H9 (cell line): ENCODE results near the gene LRRC36. TPM values are rescaled to one million over a fixed set of nuclear protein-coding genes. Genes with fewer than 3 reads are reported as not detected.

Source experiments
- DNase-seq: peaks from one replicate; pipeline ENCODE4 v3.0.0-alpha.2; 2017
- H2AFZ ChIP-seq: one replicate; pipeline ENCODE4 v1.6.1; 2013; ENCODE audit warnings: mild to moderate bottlenecking, low read length, control low read depth, moderate library complexity
- H2AK5ac ChIP-seq: 2 replicates; pipeline ENCODE4 v1.6.1; 2013; ENCODE audit warnings: low read length, control low read depth, mixed read lengths; ENCODE audit not compliant: insufficient read length
- H2BK120ac ChIP-seq: one replicate; pipeline ENCODE4 v1.6.1; 2013; ENCODE audit warnings: low read depth, mild to moderate bottlenecking, low read length, control low read depth, inconsistent platforms; ENCODE audit not compliant: poor library complexity, severe bottlenecking
- H2BK12ac ChIP-seq: 2 replicates; pipeline ENCODE4 v1.6.1; 2013; ENCODE audit warnings: low read length, control low read depth, mixed read lengths, low read depth; ENCODE audit not compliant: insufficient read length
- H2BK15ac ChIP-seq: 2 replicates; pipeline ENCODE4 v1.6.1; 2013; ENCODE audit warnings: low read depth, low read length, control low read depth
- H2BK20ac ChIP-seq: one replicate; pipeline ENCODE4 v1.6.1; 2013; ENCODE audit warnings: low read depth, mild to moderate bottlenecking, low read length, control low read depth, inconsistent platforms; ENCODE audit not compliant: poor library complexity, severe bottlenecking
- H2BK5ac ChIP-seq: 2 replicates; pipeline ENCODE4 v1.6.1; 2013; ENCODE audit warnings: low read length, control low read depth, mixed read lengths; ENCODE audit not compliant: insufficient read length
- H3K14ac ChIP-seq: 2 replicates; pipeline ENCODE4 v1.6.1; 2013; ENCODE audit warnings: low read length, control low read depth; ENCODE audit not compliant: insufficient read depth
- H3K18ac ChIP-seq: 2 replicates; pipeline ENCODE4 v1.6.1; 2013; ENCODE audit warnings: low read depth, mild to moderate bottlenecking, mixed read lengths, low read length, control low read depth; ENCODE audit not compliant: insufficient read length
- H3K23ac ChIP-seq: 2 replicates; pipeline ENCODE4 v1.6.1; 2013; ENCODE audit warnings: low read length, control low read depth, mixed read lengths, low read depth; ENCODE audit not compliant: insufficient read length
- H3K23me2 ChIP-seq: 2 replicates; pipeline ENCODE4 v1.6.1; 2013; ENCODE audit warnings: low read depth, mild to moderate bottlenecking, mixed read lengths, low read length, control low read depth; ENCODE audit not compliant: insufficient read length, poor library complexity, severe bottlenecking
- H3K27ac ChIP-seq: 2 replicates; pipeline ENCODE4 v1.5.1; 2013; ENCODE audit warnings: low read length, control low read depth, mixed read lengths, low read depth; ENCODE audit not compliant: insufficient read length
- H3K27me3 ChIP-seq: 2 replicates; pipeline ENCODE4 v1.6.1; 2013; ENCODE audit warnings: low read length, control low read depth, inconsistent platforms; ENCODE audit not compliant: insufficient read depth
- H3K4ac ChIP-seq: 2 replicates; pipeline ENCODE4 v1.6.1; 2013; ENCODE audit warnings: low read depth, mild to moderate bottlenecking, control low read depth, inconsistent platforms, low read length, moderate library complexity
- H3K4me1 ChIP-seq: 2 replicates; pipeline ENCODE4 v1.6.1; 2013; ENCODE audit warnings: low read length, control low read depth, inconsistent platforms; ENCODE audit not compliant: insufficient read depth
- H3K4me2 ChIP-seq: 2 replicates; pipeline ENCODE4 v1.6.1; 2013; ENCODE audit warnings: low read length, control low read depth, mixed read lengths; ENCODE audit not compliant: insufficient read length, insufficient read depth
- H3K56ac ChIP-seq: 2 replicates; pipeline ENCODE4 v1.6.1; 2013; ENCODE audit warnings: low read depth, mild to moderate bottlenecking, mixed read lengths, low read length, control low read depth; ENCODE audit not compliant: insufficient read length
- H3K79me1 ChIP-seq: 2 replicates; pipeline ENCODE4 v1.6.1; 2013; ENCODE audit warnings: low read depth, mild to moderate bottlenecking, moderate library complexity, low read length, control low read depth, inconsistent platforms; ENCODE audit not compliant: insufficient read depth, poor library complexity, severe bottlenecking
- H3K79me2 ChIP-seq: 2 replicates; pipeline ENCODE4 v1.6.1; 2013; ENCODE audit warnings: low read length, control low read depth, inconsistent platforms; ENCODE audit not compliant: insufficient read depth
- H3K9ac ChIP-seq: 2 replicates; pipeline ENCODE4 v1.6.1; 2013; ENCODE audit warnings: low read length, control low read depth, mixed read lengths; ENCODE audit not compliant: insufficient read length; ENCODE audit errors: extremely low read depth
- H3K9me3 ChIP-seq: one replicate; pipeline ENCODE4 v1.6.1; 2013; ENCODE audit warnings: low read depth, low read length, inconsistent platforms; ENCODE audit not compliant: control insufficient read depth
- H3T11ph ChIP-seq: one replicate; pipeline ENCODE4 v1.6.1; 2013; ENCODE audit warnings: mild to moderate bottlenecking, low read length, control low read depth, inconsistent platforms
- H4K20me1 ChIP-seq: one replicate; pipeline ENCODE4 v1.6.1; 2013; ENCODE audit not compliant: control insufficient read depth, insufficient read length, insufficient read depth
- H4K5ac ChIP-seq: 2 replicates; pipeline ENCODE4 v1.6.1; 2013; ENCODE audit warnings: low read depth, mild to moderate bottlenecking, mixed read lengths, low read length, control low read depth; ENCODE audit not compliant: insufficient read length
- H4K8ac ChIP-seq: replicated peaks from 2 replicates; pipeline ENCODE4 v1.6.1; 2013; ENCODE audit warnings: low read length, control low read depth, mixed read lengths, low read depth; ENCODE audit not compliant: insufficient read length
- H4K91ac ChIP-seq: 2 replicates; pipeline ENCODE4 v1.6.1; 2013; ENCODE audit warnings: low read depth, mild to moderate bottlenecking, moderate library complexity, mixed read lengths, low read length, control low read depth; ENCODE audit not compliant: insufficient read length
- H3K27ac Mint-ChIP-seq, 3 experiments: 2 replicates in 2 of 3; 3 replicates in 1 of 3; pipeline ENCODE4 v1.8.0; 2020 to 2021; ENCODE audit warnings: mixed read lengths in 3 of 3, mild to moderate bottlenecking in 1 of 3, moderate library complexity in 1 of 3
- H3K27me3 Mint-ChIP-seq: 2 replicates; pipeline ENCODE4 v1.8.0; 2021; ENCODE audit warnings: low read depth, mild to moderate bottlenecking, moderate library complexity, mixed read lengths
- H3K36me3 Mint-ChIP-seq, 3 experiments: 2 replicates in 2 of 3; 3 replicates in 1 of 3; pipeline ENCODE4 v1.8.0; 2020 to 2021; ENCODE audit warnings: low read depth in 3 of 3, mixed read lengths in 3 of 3; ENCODE audit not compliant: insufficient read depth in 1 of 3
- H3K4me1 Mint-ChIP-seq, 2 experiments: 2 replicates each; pipeline ENCODE4 v1.8.0; 2020; ENCODE audit warnings: mixed read lengths in 2 of 2
- H3K4me3 Mint-ChIP-seq, 2 experiments: 2 replicates in 1 of 2; 3 replicates in 1 of 2; pipeline ENCODE4 v1.8.0; 2020 to 2021; ENCODE audit warnings: mild to moderate bottlenecking in 2 of 2, mixed read lengths in 2 of 2, moderate library complexity in 1 of 2
- H3K9me3 Mint-ChIP-seq, 2 experiments: 2 replicates in 1 of 2; 3 replicates in 1 of 2; pipeline ENCODE4 v1.8.0; 2020; ENCODE audit warnings: mild to moderate bottlenecking in 2 of 2, mixed read lengths in 2 of 2, moderate library complexity in 1 of 2
- CTCF ChIP-seq: fragments of 200-600 bp; sonication (generic); conservative IDR thresholded peaks from 3 replicates; pipeline ENCODE4 v1.8.0; 2021; ENCODE audit warnings: antibody characterized with exemption, mild to moderate bottlenecking
- WGBS: extraction: QIAGEN DNeasy Blood & Tissue Kit; methylation state at CpG from one replicate; pipeline ENCODE4 v1.1.7; 2013; ENCODE audit warnings: missing lambda C conversion rate, low lambda C conversion rate, mixed read lengths; ENCODE audit not compliant: insufficient read length; ENCODE audit errors: extremely low coverage; 5-methylcytosine and 5-hydroxymethylcytosine counted together
- total RNA-seq: library from RNA; stranded (reverse); gene quantifications from 2 replicates; pipeline ENCODE4 v1.2.1, GENCODE V29; 2021

Gene LRRC36
- total RNA-seq, 1 experiment from 2014 or later = not detected

GRCh38 chr16:67378642-67379041 lies 52.0 kb downstream of the LRRC36 start:
- DNase-seq = no peak
- Histone ChIP-seq H3K23ac (no peak overlapping the region), H2BK12ac (no peak overlapping the region), H3K79me2 (no peaks in the 10 kb centered on the region), H3K27ac (no peak overlapping the region), H3K79me1 (no peaks in the 10 kb centered on the region), H3K4me2 (no peak overlapping the region), H4K5ac (no peak overlapping the region), H3K4ac (no peak overlapping the region), H2AFZ (no peak overlapping the region), H4K20me1 (no peaks in the 10 kb centered on the region), H2BK20ac (no peak overlapping the region), H3K18ac (no peak overlapping the region), H3T11ph (no peak overlapping the region), H3K27me3 (no peaks in the 10 kb centered on the region), H3K56ac (no peak overlapping the region), H3K4me1 (no peaks in the 10 kb centered on the region), H2BK5ac (no peak overlapping the region), H4K91ac (no peak overlapping the region), H3K9me3 (no peaks in the 10 kb centered on the region), H2AK5ac (no peak overlapping the region), H3K14ac (no peak overlapping the region), H2BK15ac (no peak overlapping the region), H3K9ac (no peak overlapping the region), H3K23me2 (no peaks in the 10 kb centered on the region), H2BK120ac (no peak overlapping the region), H4K8ac (no peak overlapping the region)
- WGBS = no CpG with 5 or more reads among the region's 1 CpG
- no peak overlapping the region for H3K4me3 Mint-ChIP-seq
- peaks cover 26% of the 10 kb centered on the region for H3K27me3 Mint-ChIP-seq
- H3K4me1 Mint-ChIP-seq = 0 out of 4 replicates have a peak, but pooled peaks cover 0 to 3% of the 10 kb centered on the region in 2 experiments
- no peak for TF ChIP-seq CTCF
- H3K36me3 Mint-ChIP-seq = no peaks in the 10 kb centered on the region
- no peaks in the 10 kb centered on the region for H3K9me3 Mint-ChIP-seq
- H3K27ac Mint-ChIP-seq = no peak overlapping the region
